HepG2 (cell line): Measurements from ENCODE around the gene ZNF292. TPM values are rescaled to one million over a fixed set of nuclear protein-coding genes. Genes with fewer than 3 reads are reported as not detected.

Experiments
- AKAP8 ChIP-seq: sonication (generic); formaldehyde crosslinking; IDR thresholded peaks from 2 replicates; pipeline ENCODE4 v1.5.1; 2020; ENCODE audit warnings: mild to moderate bottlenecking, missing genetic modification reagents
- DZIP1 ChIP-seq: sonication (generic); formaldehyde crosslinking; IDR thresholded peaks from 2 replicates; pipeline ENCODE4 v1.5.0; 2020; ENCODE audit warnings: mild to moderate bottlenecking, missing genetic modification reagents
- FOXP4 ChIP-seq: sonication (generic); formaldehyde crosslinking; IDR thresholded peaks from 2 replicates; pipeline ENCODE4 v1.4.0; 2020; ENCODE audit warnings: missing genetic modification reagents
- GLI4 ChIP-seq: sonication (generic); formaldehyde crosslinking; IDR thresholded peaks from 2 replicates; pipeline ENCODE4 v1.5.1; 2020; ENCODE audit warnings: missing genetic modification reagents, mild to moderate bottlenecking, moderate library complexity, borderline replicate concordance
- HDAC2 ChIP-seq: sonication (generic); formaldehyde crosslinking; IDR thresholded peaks from 2 replicates; pipeline ENCODE4 v1.4.0; 2020; ENCODE audit warnings: missing genetic modification reagents
- HOXA7 ChIP-seq: sonication (generic); formaldehyde crosslinking; IDR thresholded peaks from 2 replicates; pipeline ENCODE4 v1.8.1; 2022; ENCODE audit warnings: mild to moderate bottlenecking, missing genetic modification reagents, moderate library complexity
- KDM1A ChIP-seq: IDR thresholded peaks from 2 replicates; pipeline ENCODE4 v1.6.1; 2016; ENCODE audit warnings: missing compliant biosample characterization
- SETDB1 ChIP-seq: sonication (generic); formaldehyde crosslinking; IDR thresholded peaks from 2 replicates; pipeline ENCODE4 v1.5.1; 2020; ENCODE audit warnings: missing genetic modification reagents, mild to moderate bottlenecking, borderline replicate concordance
- SRSF9 ChIP-seq: fragments of 200-400 bp; formaldehyde crosslinking; IDR thresholded peaks from 2 replicates; pipeline ENCODE4 v1.6.1; 2018; ENCODE audit warnings: borderline replicate concordance, mild to moderate bottlenecking, low read depth, low read length; ENCODE audit not compliant: insufficient read depth, poor library complexity, severe bottlenecking
- THAP9 ChIP-seq: sonication (generic); formaldehyde crosslinking; IDR thresholded peaks from 2 replicates; pipeline ENCODE4; 2020; ENCODE audit warnings: missing genetic modification reagents, mild to moderate bottlenecking, borderline replicate concordance
- ZBTB7B ChIP-seq: sonication (generic); formaldehyde crosslinking; IDR thresholded peaks from 2 replicates; pipeline ENCODE4 v1.4.0; 2020; ENCODE audit warnings: missing genetic modification reagents
- ZFP91 ChIP-seq: sonication (generic); formaldehyde crosslinking; IDR thresholded peaks from 2 replicates; pipeline ENCODE4 v1.9.0; 2022; ENCODE audit warnings: missing genetic modification reagents, mild to moderate bottlenecking, borderline replicate concordance
- ZMAT3 ChIP-seq: sonication (generic); formaldehyde crosslinking; conservative IDR thresholded peaks from 2 replicates; pipeline ENCODE4 v1.7.0; 2021; ENCODE audit warnings: missing genetic modification reagents
- ZNF101 ChIP-seq: sonication (generic); formaldehyde crosslinking; IDR thresholded peaks from 2 replicates; pipeline ENCODE4 v1.4.0; 2020; ENCODE audit warnings: mild to moderate bottlenecking, low read depth, missing genetic modification reagents, borderline replicate concordance
- ZNF30 ChIP-seq: sonication (generic); formaldehyde crosslinking; IDR thresholded peaks from 2 replicates; pipeline ENCODE4 v1.5.0; 2020; ENCODE audit warnings: mild to moderate bottlenecking, missing genetic modification reagents
- ZNF329 ChIP-seq: sonication (generic); formaldehyde crosslinking; IDR thresholded peaks from 2 replicates; pipeline ENCODE4 v1.9.0; 2021; ENCODE audit warnings: low read depth, mild to moderate bottlenecking, missing genetic modification reagents
- ZNF720 ChIP-seq: sonication (generic); formaldehyde crosslinking; IDR thresholded peaks from 2 replicates; pipeline ENCODE4 v1.4.0; 2020; ENCODE audit warnings: missing genetic modification reagents
- ZNF776 ChIP-seq: sonication (generic); formaldehyde crosslinking; IDR thresholded peaks from 2 replicates; pipeline ENCODE4 v1.4.0; 2020; ENCODE audit warnings: mild to moderate bottlenecking, missing genetic modification reagents
- polyA plus RNA-seq, 8 experiments: library from polyadenylated mRNA; depleted of rRNA in 3 of 8; stranded (reverse) in 7 of 8; unstranded in 1 of 8; fragments of >200 nt; fragmentation: Illumina TruSeq in 4 of 8; extraction: Trizol in 4 of 8; gene quantifications; 2 replicates each; pipeline versions ENCODE4 v1.2.1 to v1.2.3, GENCODE V29; 2011 to 2016; ENCODE audit warnings: low read depth in 4 of 8, missing spikeins in 1 of 8, mixed read lengths in 1 of 8; ENCODE audit not compliant: insufficient read depth in 1 of 8
- total RNA-seq, 5 experiments: library from RNA; depleted of rRNA; stranded (reverse); fragments of >200 nt; fragmentation: Illumina TruSeq; extraction: Trizol; gene quantifications; 2 replicates each; pipeline ENCODE4 v1.2.3, GENCODE V29; 2016; ENCODE audit warnings: low read depth in 1 of 5

ZNF292 gene
- total and polyA plus RNA-seq, 2 of the 13 experiments (the other 11 are each of a cell fraction or from before 2014, with no cell fraction given), result 9.9 to 12.8 TPM

- TF ChIP-seq ZNF776 (CRISPR knock-in tag) (no peak), HOXA7 (CRISPR knock-in tag) (peak; percentile 52; the same call in 1 of the 2 replicates), ZFP91 (CRISPR knock-in tag) (0 out of 2 replicates have a peak, but pooled peaks have one; percentile 12), KDM1A (no peak), ZNF30 (CRISPR knock-in tag) (0 out of 2 replicates have a peak, but pooled peaks have one; percentile 16), AKAP8 (CRISPR knock-in tag) (peak; percentile 45; the same call in 1 of the 2 replicates), ZNF720 (CRISPR knock-in tag) (no peak), GLI4 (CRISPR knock-in tag) (0 out of 2 replicates have a peak, but pooled peaks have one; percentile 10), ZBTB7B (CRISPR knock-in tag) (peak; percentile 37), THAP9 (CRISPR knock-in tag) (peak; percentile 0; the same call in 1 of the 2 replicates), SRSF9 (no peak), HDAC2 (CRISPR knock-in tag) (0 out of 2 replicates have a peak, but pooled peaks have one; percentile 3), ZMAT3 (CRISPR knock-in tag) (0 out of 2 replicates have a peak, but pooled peaks have one; percentile 11), SETDB1 (CRISPR knock-in tag) (no peak), DZIP1 (0 out of 2 replicates have a peak, but pooled peaks have one; percentile 17), FOXP4 (CRISPR knock-in tag) (no peak), ZNF101 (CRISPR knock-in tag) (no peak), ZNF329 (CRISPR knock-in tag) (peak; percentile 16; the same call in 1 of the 2 replicates)
Observed at GRCh38 chr6:87155842-87156815, 764 bp downstream of the ZNF292 start (continued).
